ENCODE measurements around the gene ZNF558. TPM values are rescaled to one million over a fixed set of nuclear protein-coding genes. Genes with fewer than 3 reads are reported as not detected.

The ZNF558 gene
- total RNA-seq, 3 donors from 2014 or later (not counting 1 experiment from before 2014, with no cell fraction given) = 20.9 to 26.8 (median 23.8) TPM

DNA sequence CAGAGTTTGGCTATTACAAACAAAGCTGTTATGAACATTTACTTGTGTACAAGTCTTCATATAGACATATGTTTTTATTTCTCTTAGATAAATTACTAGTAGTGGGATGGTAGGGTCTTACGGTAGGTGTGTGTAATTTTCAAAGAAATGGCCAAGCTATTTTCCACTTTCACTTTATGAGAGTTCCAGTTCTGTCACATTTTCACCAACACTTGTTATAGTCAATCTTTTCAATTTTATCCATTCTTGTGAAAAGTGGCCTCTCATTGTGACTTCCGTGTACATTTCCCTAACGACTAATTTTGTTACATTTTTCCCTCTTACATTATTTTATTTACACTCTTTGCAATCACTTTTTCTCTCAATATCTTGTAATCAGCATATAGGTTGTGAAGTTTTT lies 18.4 kb upstream of the ZNF558 start:
- no peak for TF ChIP-seq CTCF (IDR thresholded peaks at IDR 0.05)
- WGBS (ENCODE audit: insufficient coverage) = 100% methylated on average over 1 of the region's 3 CpGs

DNA sequence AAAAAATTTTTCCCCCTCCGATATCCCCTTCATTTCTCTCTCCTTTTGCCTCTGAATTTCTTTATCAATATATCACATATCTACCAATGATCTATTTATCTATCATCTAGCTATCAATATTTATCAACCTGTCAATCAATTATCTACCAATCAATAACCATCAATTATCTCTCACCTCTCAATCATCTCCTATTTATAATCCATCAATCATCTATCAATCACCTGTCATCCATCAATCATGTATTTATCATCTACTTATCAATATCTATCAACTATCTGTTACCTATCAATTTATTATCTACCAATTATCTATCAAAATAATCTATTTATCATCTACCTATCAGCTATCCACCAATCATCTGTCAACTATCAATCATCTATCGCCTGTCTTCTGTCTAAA lies 17.1 kb upstream of the ZNF558 start:
- ATAC-seq = no peak
- intact Hi-C loops (cut with micrococcal nuclease) = no loop called here
- 92% methylated on average over 2 of the region's 2 CpGs for WGBS (ENCODE audit: insufficient coverage)

More for the DNA sequence above, 18.4 kb upstream of the ZNF558 start:
- H3K4me1 Mint-ChIP-seq = no peaks in the 10 kb centered on the region
- Histone ChIP-seq H3K4me3 (ENCODE audit: low read length) (no peak overlapping the region), H3K36me3 (ENCODE audit: control insufficient read depth, insufficient read depth, low read length) (no peaks in the 10 kb centered on the region), H3K27ac (ENCODE audit: low read length) (no peak overlapping the region), H3K4me1 (ENCODE audit: control insufficient read depth, insufficient read depth, low read length) (no peaks in the 10 kb centered on the region), H3K27me3 (ENCODE audit: control insufficient read depth, insufficient read depth, low read length) (peaks cover 2% of the 10 kb centered on the region), H3K9me3 (ENCODE audit: control insufficient read depth, insufficient read depth, low read length) (no peaks in the 10 kb centered on the region)
- ATAC-seq (no peak), DNase-seq (no peak)
- no peak overlapping the region for H3K4me3 Mint-ChIP-seq
- H3K27ac Mint-ChIP-seq = no peak overlapping the region
- H3K27me3 Mint-ChIP-seq (ENCODE audit: low read depth in 2 of 2) = peaks cover 0 to 15% of the 10 kb centered on the region in 2 donors
- H3K36me3 Mint-ChIP-seq = no peaks in the 10 kb centered on the region
- peaks cover 3 to 4% of the 10 kb centered on the region in 2 donors for H3K9me3 Mint-ChIP-seq
- intact Hi-C loops (cut with micrococcal nuclease) = no loop called here

DNA sequence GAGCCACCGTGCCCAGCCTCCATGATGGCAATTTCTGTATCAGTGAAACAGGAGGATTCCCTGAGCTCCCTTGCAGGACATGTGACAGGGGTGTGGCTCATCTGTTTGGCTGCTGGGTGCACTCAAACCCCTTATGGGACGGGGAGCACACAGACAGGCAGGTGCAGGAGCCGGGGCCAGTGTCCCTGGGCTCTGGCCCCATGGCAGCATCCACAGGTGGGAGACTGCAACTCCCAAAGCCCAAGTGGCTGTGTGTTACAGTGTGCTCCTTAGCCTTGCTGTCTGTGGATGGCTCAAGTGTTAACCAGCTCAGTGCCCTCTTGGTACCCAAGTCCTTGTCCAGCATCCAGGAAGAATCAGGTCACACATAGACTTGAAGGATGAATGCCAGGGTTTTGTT lies 14.7 kb upstream of the ZNF558 start:
- Histone ChIP-seq H3K4me1 (ENCODE audit: control insufficient read depth, insufficient read depth, low read length) (no peaks in the 10 kb centered on the region), H3K9me3 (ENCODE audit: control insufficient read depth, insufficient read depth, low read length) (no peaks in the 10 kb centered on the region), H3K27ac (ENCODE audit: low read length) (no peak overlapping the region), H3K27me3 (ENCODE audit: control insufficient read depth, insufficient read depth, low read length) (peaks cover 2% of the 10 kb centered on the region), H3K4me3 (ENCODE audit: low read length) (no peak overlapping the region), H3K36me3 (ENCODE audit: control insufficient read depth, insufficient read depth, low read length) (no peaks in the 10 kb centered on the region)
- no peak overlapping the region for H3K4me3 Mint-ChIP-seq
- 87% methylated on average over 3 of the region's 3 CpGs for WGBS (ENCODE audit: insufficient coverage)
- H3K27ac Mint-ChIP-seq = no peak overlapping the region
- H3K9me3 Mint-ChIP-seq = peaks cover 3 to 4% of the 10 kb centered on the region in 2 donors
- intact Hi-C loops (cut with micrococcal nuclease) = no loop called here
- H3K27me3 Mint-ChIP-seq (ENCODE audit: low read depth in 2 of 2) = peaks cover 0 to 15% of the 10 kb centered on the region in 2 donors
- no peaks in the 10 kb centered on the region for H3K4me1 Mint-ChIP-seq
- no peak for DNase-seq
- H3K36me3 Mint-ChIP-seq = no peaks in the 10 kb centered on the region
- no peak for ATAC-seq
- no peak for TF ChIP-seq CTCF (IDR thresholded peaks at IDR 0.05)

More for the DNA sequence above, 17.1 kb upstream of the ZNF558 start:
- H3K4me1 ChIP-seq (ENCODE audit: control insufficient read depth, insufficient read depth, low read length) = no peaks in the 10 kb centered on the region
- peaks cover 2% of the 10 kb centered on the region for H3K27me3 ChIP-seq (ENCODE audit: control insufficient read depth, insufficient read depth, low read length)
- H3K36me3 ChIP-seq (ENCODE audit: control insufficient read depth, insufficient read depth, low read length) = no peaks in the 10 kb centered on the region
- no peak overlapping the region for H3K27ac ChIP-seq (ENCODE audit: low read length)
- no peak for TF ChIP-seq CTCF (IDR thresholded peaks at IDR 0.05)
- Mint-ChIP-seq H3K4me1 (no peaks in the 10 kb centered on the region), H3K4me3 (no peak overlapping the region), H3K36me3 (no peaks in the 10 kb centered on the region), H3K27ac (no peak overlapping the region), H3K9me3 (peaks cover 3 to 4% of the 10 kb centered on the region in 2 donors), H3K27me3 (ENCODE audit: low read depth in 2 of 2) (peaks cover 0 to 15% of the 10 kb centered on the region in 2 donors)
- H3K9me3 ChIP-seq (ENCODE audit: control insufficient read depth, insufficient read depth, low read length) = no peaks in the 10 kb centered on the region
- no peak for DNase-seq
- no peak overlapping the region for H3K4me3 ChIP-seq (ENCODE audit: low read length)

DNA sequence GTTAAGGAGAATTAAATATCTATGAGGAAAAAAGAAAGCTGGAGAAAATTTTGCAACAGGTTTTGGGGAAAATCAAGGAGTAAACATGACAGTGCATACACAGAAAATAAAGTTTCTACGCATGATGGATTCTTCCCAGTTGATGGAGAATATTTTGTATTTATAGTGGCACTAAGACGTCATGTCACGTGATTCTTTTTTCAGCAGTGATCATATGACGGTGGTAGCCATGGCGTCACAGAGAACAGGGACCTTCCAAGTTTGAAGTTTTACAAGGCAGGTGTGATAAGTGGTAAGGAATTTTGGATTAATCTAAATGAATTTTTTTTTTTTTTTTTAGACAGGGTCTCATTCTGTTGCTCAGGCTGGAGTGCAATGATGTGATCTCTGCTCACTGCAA lies 8.6 kb upstream of the ZNF558 start:
- Histone ChIP-seq H3K27me3 (ENCODE audit: control insufficient read depth, insufficient read depth, low read length) (peaks cover 2% of the 10 kb centered on the region), H3K36me3 (ENCODE audit: control insufficient read depth, insufficient read depth, low read length) (no peaks in the 10 kb centered on the region), H3K4me3 (ENCODE audit: low read length) (no peak overlapping the region), H3K9me3 (ENCODE audit: control insufficient read depth, insufficient read depth, low read length) (no peaks in the 10 kb centered on the region), H3K27ac (ENCODE audit: low read length) (no peak overlapping the region), H3K4me1 (ENCODE audit: control insufficient read depth, insufficient read depth, low read length) (no peaks in the 10 kb centered on the region)
- 91% methylated on average over 5 of the region's 5 CpGs for WGBS (ENCODE audit: insufficient coverage)
- intact Hi-C loops (cut with micrococcal nuclease) = no loop called here
- Mint-ChIP-seq H3K4me1 (no peaks in the 10 kb centered on the region), H3K4me3 (no peak overlapping the region), H3K27me3 (ENCODE audit: low read depth in 2 of 2) (peaks cover 11 to 14% of the 10 kb centered on the region in 2 donors), H3K9me3 (no peaks in the 10 kb centered on the region), H3K27ac (no peak overlapping the region), H3K36me3 (no peaks in the 10 kb centered on the region)
- no peak for TF ChIP-seq CTCF (IDR thresholded peaks at IDR 0.05)
- no peak for ATAC-seq
- no peak for DNase-seq

All from natural killer cell (primary cell).